Brain pericyte (primary cell): ENCODE measurements around the gene CDC42EP4.
A peak's percentile ranks its signal among the peaks of the same experiment; 100 is the strongest.
"Not testable (repeated sequence)": the region's sequence is repeated elsewhere in the genome, so short reads cannot be mapped to it uniquely, and the experiment has no call there.

Experiments
- DNase-seq: peaks from one replicate; pipeline ENCODE4 v3.0.0-alpha.2; 2012; ENCODE audit warnings: low read depth, low spot score

The CDC42EP4 gene

GRCh38 chr17:73320601-73321264, 8.9 kb upstream of the CDC42EP4 start:
- no peak for DNase-seq

GRCh38 chr17:73319766-73320165, 8.0 kb upstream of the CDC42EP4 start:
- DNase-seq = no peak

DNA sequence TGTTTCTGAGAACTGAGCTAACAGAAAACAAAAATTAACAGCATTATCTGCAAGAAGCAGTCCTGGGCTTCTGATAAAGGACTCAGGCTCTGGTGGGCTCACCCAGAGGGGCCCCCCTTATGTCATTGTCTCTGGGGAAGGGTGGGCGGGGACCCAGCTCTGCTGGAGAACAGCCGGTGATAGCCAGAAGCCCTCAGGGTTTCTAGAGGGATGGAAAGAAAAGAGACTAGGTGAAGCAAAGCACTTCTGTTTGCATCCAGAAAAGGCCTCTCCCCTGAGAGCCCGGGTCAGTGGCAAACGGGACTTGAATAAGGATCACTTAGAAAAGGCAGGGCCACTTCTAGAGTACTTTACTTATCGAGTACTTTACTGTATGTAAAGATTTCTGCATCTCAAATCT, 7.0 kb upstream of the CDC42EP4 start:
- no peak for DNase-seq

GRCh38 chr17:73318427-73318813, 6.6 kb upstream of the CDC42EP4 start:
- DNase-seq = no peak

DNA sequence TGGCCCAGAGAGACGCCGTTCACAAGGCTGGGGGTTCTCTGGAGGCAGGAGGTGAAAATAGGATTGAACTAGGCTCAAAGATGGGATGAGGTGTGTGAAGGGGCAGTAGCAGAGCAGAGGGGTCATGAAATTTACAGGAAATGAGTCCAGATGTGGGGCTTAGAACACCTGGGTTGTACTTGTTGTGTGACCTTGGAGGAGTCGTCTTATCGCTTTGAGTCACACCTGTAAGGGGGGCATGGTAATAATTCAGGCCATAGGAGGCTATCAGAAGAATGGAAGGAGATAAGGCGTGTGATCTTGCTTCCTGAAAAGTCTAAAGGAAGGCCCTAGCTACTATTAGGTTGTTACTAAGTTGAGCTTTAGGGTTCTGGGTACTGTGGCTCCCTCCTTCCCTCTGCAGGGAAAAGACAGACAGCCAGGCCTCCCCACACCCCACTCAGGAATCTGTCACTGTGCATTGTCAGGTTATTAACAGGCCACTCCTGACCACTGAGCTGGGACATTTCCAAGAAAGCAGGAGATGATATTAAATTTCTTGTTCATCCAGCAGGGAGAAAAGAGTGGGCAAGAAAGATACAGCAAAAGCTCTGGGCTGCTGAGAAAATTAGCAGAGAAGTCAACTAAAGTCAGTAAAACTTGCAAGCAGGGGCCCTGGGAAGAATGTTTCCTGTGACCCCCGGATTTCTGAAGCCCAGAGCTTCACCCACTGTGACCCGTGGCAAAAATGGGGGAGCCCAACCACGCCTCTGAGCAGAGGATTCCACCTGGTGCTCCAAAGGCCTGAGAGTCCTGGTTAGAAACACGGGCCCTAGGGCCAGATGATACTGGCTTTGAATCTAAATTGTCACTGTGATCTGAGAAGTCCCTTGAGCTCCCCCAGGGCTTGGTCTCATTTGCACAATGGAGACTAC, 6.0 kb upstream of the CDC42EP4 start:
- no peak for DNase-seq

DNA sequence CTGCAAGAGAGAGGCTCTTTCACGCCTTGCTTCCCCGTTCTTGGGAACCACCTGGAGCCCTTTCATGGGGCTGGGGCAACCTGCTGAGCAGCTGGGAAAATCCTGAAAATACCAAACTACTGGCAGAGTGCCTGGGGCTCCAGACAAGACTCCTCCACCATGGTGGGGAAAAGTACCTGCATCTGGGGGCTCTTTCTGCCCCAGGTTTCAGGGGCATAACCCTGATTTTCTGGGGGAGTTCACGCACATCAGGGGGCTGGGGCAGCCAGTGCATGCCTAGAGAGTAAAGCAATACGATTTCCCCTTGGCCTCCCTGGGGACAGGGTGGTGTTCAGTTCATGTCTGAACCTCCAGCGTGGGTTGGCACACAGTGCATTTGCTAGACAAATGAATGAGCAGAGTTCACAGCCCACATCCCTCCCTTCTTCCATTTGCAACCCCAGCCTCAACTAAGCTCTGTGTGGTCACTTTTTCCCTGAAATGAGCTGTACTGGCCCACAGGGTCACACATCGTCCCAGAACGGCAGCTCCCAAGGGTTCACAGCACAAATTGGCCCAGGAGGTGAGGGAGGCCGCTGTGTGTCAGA, 5.2 kb upstream of the CDC42EP4 start:
- DNase-seq = no peak

- DNase-seq = no peak
Measured at GRCh38 chr17:73315471-73315870, 3.7 kb upstream of the CDC42EP4 start.

DNA sequence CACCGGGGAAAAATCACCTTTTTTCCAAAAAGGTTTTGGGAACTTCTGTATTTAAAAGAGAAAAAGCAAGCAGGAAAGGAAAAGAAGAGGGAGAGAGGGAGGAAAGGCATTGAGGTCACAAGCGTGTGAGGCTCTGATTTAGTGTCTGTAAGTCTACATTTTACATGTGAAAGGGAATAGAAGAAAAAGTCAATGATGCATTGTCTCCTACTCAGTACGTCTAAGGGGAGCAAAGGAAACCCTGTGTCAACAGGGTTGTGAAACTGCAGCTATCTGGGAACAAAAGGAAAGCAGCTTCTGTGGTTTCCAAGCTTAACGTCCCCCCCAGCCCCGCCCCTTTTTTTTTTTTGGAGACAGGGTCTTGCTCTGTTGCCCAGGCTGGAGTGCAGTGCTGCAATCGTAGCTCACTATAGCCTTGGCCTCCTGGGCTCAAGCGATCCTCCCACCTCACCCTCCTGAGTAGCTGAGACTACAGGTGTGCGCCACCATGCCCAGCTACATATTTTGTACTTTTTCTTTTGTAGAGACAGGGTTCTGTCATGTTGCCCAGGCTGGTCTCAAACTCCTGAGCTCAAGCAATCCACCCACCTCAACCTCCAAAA, 1.8 kb upstream of the CDC42EP4 start:
- no peak for DNase-seq

GRCh38 chr17:73312887-73313286, 1.1 kb upstream of the CDC42EP4 start:
- DNase-seq = not testable (repeated sequence)

- DNase-seq = no peak
Measured at GRCh38 chr17:73311428-73311780, 397 bp downstream of the CDC42EP4 start.

GRCh38 chr17:73309727-73310596, 1.8 kb downstream of the CDC42EP4 start:
- no peak for DNase-seq

- DNase-seq = not testable (repeated sequence)
Measured at GRCh38 chr17:73308959-73309358, 2.8 kb downstream of the CDC42EP4 start.

DNA sequence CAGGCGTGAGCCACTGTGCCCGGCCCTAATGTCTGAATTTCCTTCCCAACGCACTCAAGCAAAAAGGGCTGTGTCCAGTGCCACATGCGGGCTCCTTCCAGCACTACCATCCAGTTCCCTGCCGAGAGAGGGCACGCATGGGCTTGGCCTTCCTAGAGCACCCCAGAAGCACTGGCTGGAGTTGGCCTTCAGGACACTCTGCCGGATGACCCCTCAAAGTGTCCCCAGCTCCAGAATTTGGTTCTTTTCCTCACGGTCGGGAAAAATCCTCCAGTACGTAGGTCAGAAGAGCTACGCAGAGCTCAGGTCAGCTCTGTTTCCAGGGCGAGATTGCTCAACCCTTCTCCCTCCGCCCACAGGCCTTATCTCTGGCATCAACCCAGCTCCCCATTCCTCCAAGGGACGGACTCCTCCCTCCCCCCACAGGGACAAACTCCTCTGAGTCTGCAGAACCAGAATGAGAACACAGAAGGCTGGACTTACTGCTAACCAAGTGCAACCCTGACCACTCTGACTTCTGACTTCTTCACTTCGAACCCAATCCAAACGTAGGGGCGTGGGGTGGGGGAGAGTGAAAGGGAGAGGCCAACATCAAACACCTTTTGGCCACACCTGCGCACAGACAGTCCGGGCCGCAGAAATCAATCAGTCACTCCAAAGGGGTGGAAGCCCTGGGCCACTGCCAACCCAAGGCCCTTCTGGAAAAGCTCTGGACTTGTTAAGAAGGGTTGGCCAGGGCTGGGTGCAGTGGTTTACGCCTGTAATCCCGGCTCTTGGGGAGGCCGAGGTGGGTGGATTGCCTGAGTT, 3.6 kb downstream of the CDC42EP4 start:
- no peak for DNase-seq

DNA sequence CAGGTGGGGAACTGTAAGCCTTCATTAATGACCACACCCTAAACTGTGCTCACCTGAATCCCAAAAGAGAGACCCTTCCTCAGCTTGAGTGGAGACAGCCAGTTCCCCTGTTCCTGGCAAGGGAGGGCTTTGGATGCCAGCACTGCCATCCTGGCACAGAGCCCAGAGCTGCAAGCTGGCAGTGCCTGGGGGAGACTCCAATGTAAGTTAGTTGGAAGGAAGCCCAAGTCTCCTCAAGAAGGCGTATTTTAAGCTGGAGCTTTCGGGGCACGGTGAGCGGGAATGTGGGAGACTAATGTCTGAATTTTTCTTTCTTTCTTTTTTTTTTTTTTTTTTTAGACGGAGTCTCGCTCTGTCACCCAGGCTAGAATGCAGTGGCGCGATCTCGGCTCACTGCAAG, 4.7 kb downstream of the CDC42EP4 start:
- DNase-seq = no peak

- no peak for DNase-seq
Measured at GRCh38 chr17:73305845-73306836, 5.7 kb downstream of the CDC42EP4 start.

DNA sequence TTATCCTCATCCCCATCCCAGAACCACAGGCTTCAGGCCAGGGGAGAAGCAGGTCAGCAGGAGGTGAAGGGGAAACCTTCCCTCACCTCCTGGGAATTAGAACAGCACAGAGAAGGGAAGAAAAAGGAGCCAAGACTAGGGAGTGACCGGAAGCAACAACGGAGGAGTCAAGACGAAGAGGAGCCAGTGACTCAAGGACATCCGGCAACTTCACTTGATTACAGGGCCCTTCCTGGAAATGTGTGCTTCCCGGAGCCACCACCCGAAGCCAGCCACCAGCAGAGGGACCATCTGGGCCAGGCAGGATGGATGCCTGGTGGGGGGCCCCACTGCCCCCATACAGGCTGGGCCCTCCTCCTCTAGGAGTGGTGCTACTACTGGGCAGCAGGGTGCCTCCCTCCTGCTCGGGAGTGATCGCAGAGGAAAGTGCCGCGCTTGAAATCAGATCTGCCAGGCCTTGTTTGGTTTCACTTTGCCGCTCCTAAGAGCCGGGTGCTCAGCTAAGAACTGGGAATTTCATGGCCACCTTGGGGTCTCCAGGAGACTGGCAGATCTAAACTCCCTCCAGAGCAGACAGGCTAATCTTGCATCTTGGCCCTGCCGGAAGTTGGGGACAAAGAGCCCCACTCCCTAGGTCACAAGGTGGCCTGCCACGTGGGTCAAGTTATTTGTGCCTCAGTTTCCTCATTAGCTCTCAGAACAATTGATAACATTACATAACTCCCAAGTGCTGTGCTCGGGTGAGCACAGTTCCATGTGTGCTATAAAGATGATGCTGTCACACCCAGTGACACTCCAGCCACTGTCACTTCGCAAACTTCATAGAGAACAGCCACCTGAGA, 6.6 kb downstream of the CDC42EP4 start:
- DNase-seq = peak; percentile 73

DNA sequence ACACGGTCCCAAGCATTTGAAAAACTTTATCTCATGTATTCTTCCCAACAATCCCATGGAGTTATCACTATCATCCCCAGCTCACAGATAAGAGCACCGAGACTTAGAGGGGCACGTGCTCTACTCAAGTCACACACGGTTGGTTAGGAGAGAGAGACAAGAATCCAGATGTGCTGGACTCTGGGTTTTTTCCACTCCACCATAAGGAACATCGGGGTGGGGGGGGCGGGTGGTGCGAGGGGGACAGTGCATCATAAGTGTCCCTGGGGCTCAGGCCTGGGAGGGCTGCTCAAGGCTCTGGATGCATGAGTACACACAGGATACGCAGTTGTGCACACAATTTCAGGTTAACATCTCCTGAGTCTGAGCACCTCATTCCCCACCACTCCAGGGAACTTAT, 7.4 kb downstream of the CDC42EP4 start:
- no peak for DNase-seq

DNA sequence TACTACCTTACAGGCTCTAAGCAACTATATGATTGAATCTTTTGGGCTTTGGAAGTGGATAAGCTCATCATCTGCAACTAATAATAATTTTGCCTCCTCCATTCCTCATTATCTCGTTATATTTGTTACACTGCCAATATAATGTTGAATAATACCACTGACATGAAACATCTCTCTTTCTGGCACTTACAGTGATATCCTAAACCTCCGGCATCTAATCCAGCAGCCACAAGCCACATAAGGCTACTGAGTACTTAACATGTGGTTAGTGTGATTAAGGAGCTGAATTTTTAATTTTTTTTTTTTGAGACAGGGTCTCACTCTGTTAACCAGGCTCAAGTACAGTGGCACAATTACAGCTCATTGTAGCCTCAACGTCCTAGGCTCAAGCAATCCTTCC, 9.6 kb downstream of the CDC42EP4 start:
- no peak for DNase-seq
